ENCODE data around the gene EYS.

DNA sequence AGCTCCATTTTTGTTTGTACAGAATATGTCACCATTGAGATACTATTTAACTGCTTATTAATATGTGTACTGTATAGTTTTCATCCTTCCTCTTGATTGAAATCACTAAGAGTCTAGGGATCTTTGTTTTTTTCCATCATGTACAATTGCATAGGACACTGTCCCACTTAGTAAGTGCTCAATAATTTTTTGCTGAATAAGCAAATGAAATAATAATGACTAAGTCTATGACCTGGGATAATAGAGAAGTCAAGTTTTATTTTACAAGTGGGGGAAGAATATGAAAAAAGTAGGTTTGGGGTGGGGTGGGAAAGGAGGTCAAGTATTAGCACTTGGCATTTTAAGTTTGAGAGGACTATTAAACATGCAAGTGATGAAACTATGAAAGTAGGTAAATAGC is 4.5 kb upstream of the EYS start:
- TF ChIP-seq, protein P1, sequence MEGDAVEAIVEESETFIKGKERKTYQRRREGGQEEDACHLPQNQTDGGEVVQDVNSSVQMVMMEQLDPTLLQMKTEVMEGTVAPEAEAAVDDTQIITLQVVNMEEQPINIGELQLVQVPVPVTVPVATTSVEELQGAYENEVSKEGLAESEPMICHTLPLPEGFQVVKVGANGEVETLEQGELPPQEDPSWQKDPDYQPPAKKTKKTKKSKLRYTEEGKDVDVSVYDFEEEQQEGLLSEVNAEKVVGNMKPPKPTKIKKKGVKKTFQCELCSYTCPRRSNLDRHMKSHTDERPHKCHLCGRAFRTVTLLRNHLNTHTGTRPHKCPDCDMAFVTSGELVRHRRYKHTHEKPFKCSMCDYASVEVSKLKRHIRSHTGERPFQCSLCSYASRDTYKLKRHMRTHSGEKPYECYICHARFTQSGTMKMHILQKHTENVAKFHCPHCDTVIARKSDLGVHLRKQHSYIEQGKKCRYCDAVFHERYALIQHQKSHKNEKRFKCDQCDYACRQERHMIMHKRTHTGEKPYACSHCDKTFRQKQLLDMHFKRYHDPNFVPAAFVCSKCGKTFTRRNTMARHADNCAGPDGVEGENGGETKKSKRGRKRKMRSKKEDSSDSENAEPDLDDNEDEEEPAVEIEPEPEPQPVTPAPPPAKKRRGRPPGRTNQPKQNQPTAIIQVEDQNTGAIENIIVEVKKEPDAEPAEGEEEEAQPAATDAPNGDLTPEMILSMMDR (IDR thresholded peaks at IDR 0.05 in 2 of 3, conservative IDR thresholded peaks at IDR 0.05 in 1 of 3; ENCODE audit: borderline replicate concordance in 1 of 3, insufficient read depth in 1 of 3, low read depth in 2 of 3, low read length in 2 of 3): no peak
- no peak for TF ChIP-seq POLR2AphosphoS5 (IDR thresholded peaks at IDR 0.05; ENCODE audit: low read depth, low read length)
- TF ChIP-seq, protein P2, sequence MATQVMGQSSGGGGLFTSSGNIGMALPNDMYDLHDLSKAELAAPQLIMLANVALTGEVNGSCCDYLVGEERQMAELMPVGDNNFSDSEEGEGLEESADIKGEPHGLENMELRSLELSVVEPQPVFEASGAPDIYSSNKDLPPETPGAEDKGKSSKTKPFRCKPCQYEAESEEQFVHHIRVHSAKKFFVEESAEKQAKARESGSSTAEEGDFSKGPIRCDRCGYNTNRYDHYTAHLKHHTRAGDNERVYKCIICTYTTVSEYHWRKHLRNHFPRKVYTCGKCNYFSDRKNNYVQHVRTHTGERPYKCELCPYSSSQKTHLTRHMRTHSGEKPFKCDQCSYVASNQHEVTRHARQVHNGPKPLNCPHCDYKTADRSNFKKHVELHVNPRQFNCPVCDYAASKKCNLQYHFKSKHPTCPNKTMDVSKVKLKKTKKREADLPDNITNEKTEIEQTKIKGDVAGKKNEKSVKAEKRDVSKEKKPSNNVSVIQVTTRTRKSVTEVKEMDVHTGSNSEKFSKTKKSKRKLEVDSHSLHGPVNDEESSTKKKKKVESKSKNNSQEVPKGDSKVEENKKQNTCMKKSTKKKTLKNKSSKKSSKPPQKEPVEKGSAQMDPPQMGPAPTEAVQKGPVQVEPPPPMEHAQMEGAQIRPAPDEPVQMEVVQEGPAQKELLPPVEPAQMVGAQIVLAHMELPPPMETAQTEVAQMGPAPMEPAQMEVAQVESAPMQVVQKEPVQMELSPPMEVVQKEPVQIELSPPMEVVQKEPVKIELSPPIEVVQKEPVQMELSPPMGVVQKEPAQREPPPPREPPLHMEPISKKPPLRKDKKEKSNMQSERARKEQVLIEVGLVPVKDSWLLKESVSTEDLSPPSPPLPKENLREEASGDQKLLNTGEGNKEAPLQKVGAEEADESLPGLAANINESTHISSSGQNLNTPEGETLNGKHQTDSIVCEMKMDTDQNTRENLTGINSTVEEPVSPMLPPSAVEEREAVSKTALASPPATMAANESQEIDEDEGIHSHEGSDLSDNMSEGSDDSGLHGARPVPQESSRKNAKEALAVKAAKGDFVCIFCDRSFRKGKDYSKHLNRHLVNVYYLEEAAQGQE (IDR thresholded peaks at IDR 0.05; ENCODE audit: low read depth): no peak
- TF ChIP-seq JUND (IDR thresholded peaks at IDR 0.05): no peak
- TF ChIP-seq TCF7L2 (IDR thresholded peaks at IDR 0.05; ENCODE audit: borderline replicate concordance, extremely low read depth, insufficient read depth, insufficient read length): no peak
- TF ChIP-seq EZH2phosphoT487 (IDR thresholded peaks at IDR 0.05; ENCODE audit: borderline replicate concordance): no peak
- no peak for TF ChIP-seq ZFX (IDR thresholded peaks at IDR 0.05)
- no peak for TF ChIP-seq CEBPB (IDR thresholded peaks at IDR 0.05; ENCODE audit: low read depth)
- TF ChIP-seq EZH2 (IDR thresholded peaks at IDR 0.05): no peak
- no peak for TF ChIP-seq POLR2A (IDR thresholded peaks at IDR 0.05; ENCODE audit: borderline replicate concordance, extremely low read depth, insufficient read depth, insufficient read length)
- no peak for TF ChIP-seq YY1 (IDR thresholded peaks at IDR 0.05; ENCODE audit: extremely low read depth, insufficient replicate concordance, low read depth, low read length)
- no peak for TF ChIP-seq ELF1 (IDR thresholded peaks at IDR 0.05; ENCODE audit: borderline replicate concordance, low read depth)
- TF ChIP-seq, protein P3, sequence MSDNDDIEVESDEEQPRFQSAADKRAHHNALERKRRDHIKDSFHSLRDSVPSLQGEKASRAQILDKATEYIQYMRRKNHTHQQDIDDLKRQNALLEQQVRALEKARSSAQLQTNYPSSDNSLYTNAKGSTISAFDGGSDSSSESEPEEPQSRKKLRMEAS (IDR thresholded peaks at IDR 0.05): no peak
